Measurements from ENCODE around the gene KRT6C. TPM values are rescaled to one million over a fixed set of nuclear protein-coding genes. Genes with fewer than 3 reads are reported as not detected.

Gene KRT6C
- total RNA-seq, 4 donors from 2014 or later: not detected

DNA sequence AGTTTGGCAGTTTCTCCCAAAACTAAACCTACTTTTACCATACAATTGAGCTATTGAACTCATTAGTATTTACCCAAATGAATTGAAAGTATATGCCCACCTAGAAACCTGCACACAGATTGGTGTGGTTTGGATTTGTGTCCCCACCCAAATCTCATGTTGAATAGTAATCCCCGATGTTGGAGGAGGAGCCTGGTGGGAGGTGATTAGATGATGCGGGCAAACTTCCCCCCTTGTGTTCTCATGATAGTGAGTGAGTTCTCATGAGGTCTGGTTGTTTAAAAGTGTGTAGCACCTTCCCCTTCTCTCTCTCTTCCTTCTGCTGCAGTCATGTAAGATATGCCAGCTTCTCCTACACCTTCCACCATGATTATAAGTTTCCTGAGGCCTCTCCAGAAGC lies 4.0 kb upstream of the KRT6C start:
- DNase-seq (ENCODE audit: low spot score) (no peak), ATAC-seq (ENCODE audit: low FRiP score) (no peak)
- TF ChIP-seq, protein P1, sequence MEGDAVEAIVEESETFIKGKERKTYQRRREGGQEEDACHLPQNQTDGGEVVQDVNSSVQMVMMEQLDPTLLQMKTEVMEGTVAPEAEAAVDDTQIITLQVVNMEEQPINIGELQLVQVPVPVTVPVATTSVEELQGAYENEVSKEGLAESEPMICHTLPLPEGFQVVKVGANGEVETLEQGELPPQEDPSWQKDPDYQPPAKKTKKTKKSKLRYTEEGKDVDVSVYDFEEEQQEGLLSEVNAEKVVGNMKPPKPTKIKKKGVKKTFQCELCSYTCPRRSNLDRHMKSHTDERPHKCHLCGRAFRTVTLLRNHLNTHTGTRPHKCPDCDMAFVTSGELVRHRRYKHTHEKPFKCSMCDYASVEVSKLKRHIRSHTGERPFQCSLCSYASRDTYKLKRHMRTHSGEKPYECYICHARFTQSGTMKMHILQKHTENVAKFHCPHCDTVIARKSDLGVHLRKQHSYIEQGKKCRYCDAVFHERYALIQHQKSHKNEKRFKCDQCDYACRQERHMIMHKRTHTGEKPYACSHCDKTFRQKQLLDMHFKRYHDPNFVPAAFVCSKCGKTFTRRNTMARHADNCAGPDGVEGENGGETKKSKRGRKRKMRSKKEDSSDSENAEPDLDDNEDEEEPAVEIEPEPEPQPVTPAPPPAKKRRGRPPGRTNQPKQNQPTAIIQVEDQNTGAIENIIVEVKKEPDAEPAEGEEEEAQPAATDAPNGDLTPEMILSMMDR (IDR thresholded peaks at IDR 0.05): no peak

- ATAC-seq (ENCODE audit: low FRiP score) (no peak), DNase-seq (ENCODE audit: low spot score) (no peak)
- TF ChIP-seq, protein P1 (IDR thresholded peaks at IDR 0.05): no peak
These were observed 607 bp upstream of the KRT6C start for GRCh38 chr12:52474212-52474611.

DNA sequence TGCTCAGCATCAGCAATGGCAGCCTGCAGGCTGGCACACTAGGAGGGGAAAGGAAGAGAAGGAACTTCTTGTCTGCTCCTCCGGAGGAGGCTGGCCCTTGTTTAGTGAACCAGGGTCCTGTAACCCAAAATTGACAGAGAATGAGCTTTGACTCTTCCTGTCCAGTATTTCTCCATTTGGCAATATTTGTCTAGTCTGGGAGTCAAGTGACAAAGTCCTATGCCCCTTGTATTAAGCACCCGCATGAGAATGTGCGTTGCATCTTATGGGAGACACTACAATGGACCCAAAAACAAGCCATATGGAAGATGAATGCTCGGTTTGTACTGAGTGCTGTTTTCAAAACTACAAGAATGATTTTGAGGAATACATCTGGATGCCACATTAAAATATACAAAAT lies 3.8 kb downstream of the KRT6C start:
- TF ChIP-seq, protein P1 (IDR thresholded peaks at IDR 0.05): no peak
- ATAC-seq (ENCODE audit: low FRiP score) (no peak), DNase-seq (ENCODE audit: low spot score) (no peak)

DNA sequence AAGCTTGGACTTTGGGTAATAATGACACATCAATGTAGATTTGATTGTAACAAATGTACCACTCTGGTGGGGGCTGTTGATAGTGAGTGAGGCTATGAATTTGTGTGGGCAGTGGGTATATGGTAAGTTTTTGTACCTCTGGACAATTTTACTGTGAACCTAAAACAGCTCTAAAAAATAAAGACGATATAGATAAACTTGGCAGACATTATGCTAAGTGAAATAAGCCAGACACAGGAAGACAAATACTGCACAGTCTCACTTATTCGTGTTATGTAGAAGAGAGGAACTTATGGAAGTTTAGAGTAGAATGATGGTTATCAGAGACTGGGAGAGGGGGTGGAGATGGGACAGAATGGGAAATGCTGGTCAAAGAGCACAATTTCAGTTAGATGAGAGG lies 8.7 kb downstream of the KRT6C start:
- DNase-seq (ENCODE audit: low spot score) (no peak), ATAC-seq (ENCODE audit: low FRiP score) (no peak)
- TF ChIP-seq, protein P1 (IDR thresholded peaks at IDR 0.05): no peak

DNA sequence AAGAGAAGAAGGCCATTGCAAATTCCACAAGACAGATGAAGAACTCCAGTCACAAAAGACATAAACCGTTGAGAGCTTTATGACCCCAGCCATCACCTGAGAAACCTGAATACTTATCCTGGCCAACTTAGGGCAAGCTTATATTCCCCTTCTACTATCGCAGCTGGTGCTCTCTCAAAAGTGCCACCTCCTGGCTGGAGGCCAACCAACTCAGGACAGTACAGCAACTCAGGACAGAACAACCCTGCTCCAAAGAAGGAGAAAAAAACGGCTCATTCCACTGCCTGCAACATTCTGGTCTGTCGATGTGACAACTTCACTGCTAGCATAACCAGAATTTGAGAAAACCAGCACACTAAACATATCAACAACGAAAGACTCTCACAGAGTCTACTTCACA lies 11.9 kb downstream of the KRT6C start:
- no peak for DNase-seq (ENCODE audit: low spot score)
- ATAC-seq (ENCODE audit: low FRiP score): no peak
- TF ChIP-seq, protein P1 (IDR thresholded peaks at IDR 0.05): no peak

GRCh38 chr12:52458861-52459260 lies 14.7 kb downstream of the KRT6C start:
- TF ChIP-seq, protein P1 (IDR thresholded peaks at IDR 0.05): no peak
- DNase-seq (ENCODE audit: low spot score): no peak
- no peak for ATAC-seq (ENCODE audit: low FRiP score)

GRCh38 chr12:52455821-52456220 lies 17.8 kb downstream of the KRT6C start:
- DNase-seq (ENCODE audit: low spot score) (no peak), ATAC-seq (ENCODE audit: low FRiP score) (no peak)
- TF ChIP-seq, protein P1 (IDR thresholded peaks at IDR 0.05): no peak
